HG02884 (cell line): ENCODE results near the gene USP24.
A peak's percentile ranks its signal among the peaks of the same experiment; 100 is the strongest.

Source experiments
- ATAC-seq: cut with Tn5 transposase; IDR thresholded peaks from one replicate; pipeline ENCODE4 v1.9.1; 2021; ENCODE audit warnings: mild to moderate bottlenecking, moderate library complexity; ENCODE audit not compliant: unreplicated experiment

The USP24 gene, protein sequence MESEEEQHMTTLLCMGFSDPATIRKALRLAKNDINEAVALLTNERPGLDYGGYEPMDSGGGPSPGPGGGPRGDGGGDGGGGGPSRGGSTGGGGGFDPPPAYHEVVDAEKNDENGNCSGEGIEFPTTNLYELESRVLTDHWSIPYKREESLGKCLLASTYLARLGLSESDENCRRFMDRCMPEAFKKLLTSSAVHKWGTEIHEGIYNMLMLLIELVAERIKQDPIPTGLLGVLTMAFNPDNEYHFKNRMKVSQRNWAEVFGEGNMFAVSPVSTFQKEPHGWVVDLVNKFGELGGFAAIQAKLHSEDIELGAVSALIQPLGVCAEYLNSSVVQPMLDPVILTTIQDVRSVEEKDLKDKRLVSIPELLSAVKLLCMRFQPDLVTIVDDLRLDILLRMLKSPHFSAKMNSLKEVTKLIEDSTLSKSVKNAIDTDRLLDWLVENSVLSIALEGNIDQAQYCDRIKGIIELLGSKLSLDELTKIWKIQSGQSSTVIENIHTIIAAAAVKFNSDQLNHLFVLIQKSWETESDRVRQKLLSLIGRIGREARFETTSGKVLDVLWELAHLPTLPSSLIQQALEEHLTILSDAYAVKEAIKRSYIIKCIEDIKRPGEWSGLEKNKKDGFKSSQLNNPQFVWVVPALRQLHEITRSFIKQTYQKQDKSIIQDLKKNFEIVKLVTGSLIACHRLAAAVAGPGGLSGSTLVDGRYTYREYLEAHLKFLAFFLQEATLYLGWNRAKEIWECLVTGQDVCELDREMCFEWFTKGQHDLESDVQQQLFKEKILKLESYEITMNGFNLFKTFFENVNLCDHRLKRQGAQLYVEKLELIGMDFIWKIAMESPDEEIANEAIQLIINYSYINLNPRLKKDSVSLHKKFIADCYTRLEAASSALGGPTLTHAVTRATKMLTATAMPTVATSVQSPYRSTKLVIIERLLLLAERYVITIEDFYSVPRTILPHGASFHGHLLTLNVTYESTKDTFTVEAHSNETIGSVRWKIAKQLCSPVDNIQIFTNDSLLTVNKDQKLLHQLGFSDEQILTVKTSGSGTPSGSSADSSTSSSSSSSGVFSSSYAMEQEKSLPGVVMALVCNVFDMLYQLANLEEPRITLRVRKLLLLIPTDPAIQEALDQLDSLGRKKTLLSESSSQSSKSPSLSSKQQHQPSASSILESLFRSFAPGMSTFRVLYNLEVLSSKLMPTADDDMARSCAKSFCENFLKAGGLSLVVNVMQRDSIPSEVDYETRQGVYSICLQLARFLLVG (N-terminal part only)

DNA sequence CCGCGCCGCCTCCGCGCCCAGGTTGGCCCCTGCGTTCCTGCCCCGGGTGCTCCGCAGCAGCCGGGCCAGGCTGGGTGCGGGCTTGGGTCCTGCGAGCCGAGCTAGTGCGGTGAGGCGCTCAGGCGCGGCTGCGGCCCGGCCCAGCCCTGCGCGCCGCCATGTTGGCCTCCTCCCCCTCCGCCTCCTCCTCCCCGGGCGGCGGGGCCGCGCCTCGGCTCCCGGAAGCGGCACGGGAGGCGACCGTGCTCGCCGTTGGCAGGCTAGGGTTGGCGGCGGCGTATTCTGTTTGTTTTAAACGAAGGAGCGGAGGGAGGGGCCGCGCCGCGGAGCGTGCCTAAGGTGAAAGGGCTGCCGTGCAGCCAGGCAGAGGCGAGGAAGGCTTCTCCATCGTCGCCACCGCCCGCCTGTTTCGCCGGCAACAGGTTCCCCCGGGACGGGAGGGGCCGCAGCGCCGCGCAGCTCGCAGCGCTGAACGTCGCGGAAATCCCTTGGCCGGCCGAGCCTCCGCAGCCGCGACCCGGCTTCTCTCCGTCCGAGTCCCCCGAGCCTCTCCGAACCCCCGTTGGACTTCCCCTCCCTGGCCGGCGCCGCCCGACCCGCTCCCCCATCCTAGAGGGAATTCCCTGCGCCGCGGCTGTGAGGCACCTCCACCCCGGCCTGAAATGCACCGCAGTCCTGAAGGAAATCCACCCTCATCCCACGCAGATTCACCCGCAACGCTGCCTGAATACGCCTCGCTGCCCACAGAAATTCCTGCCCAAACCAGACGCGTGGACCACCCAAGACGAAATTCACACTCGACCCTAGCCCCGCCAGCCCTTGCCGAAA, at the start of gene USP24:
TSS of gene USP24 (minus strand) at position 171 of the 828 bp plus-strand sequence. CDS start 251 bp downstream, outside the sequence.
- ATAC-seq = peak; percentile 59

DNA sequence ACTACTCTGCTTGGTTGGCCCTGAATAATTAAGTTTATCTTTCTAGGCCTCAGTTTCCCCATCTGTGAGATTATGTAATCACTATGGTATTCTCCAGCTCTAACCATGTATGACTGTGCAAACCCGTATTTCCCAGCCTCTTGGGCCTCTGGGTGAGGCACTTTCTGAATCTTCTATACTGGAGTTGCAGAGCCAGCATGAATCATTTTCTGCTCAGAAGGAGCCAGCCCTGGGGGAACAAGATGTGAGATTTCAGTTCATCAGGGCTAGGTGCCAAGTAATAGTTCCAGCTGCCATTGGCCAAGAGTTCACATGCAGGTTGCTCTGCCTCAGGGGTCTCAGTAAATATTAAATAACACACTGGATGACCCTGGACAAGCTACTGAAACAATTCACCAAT, 47.7 kb upstream of the USP24 start:
- no peak for ATAC-seq

DNA sequence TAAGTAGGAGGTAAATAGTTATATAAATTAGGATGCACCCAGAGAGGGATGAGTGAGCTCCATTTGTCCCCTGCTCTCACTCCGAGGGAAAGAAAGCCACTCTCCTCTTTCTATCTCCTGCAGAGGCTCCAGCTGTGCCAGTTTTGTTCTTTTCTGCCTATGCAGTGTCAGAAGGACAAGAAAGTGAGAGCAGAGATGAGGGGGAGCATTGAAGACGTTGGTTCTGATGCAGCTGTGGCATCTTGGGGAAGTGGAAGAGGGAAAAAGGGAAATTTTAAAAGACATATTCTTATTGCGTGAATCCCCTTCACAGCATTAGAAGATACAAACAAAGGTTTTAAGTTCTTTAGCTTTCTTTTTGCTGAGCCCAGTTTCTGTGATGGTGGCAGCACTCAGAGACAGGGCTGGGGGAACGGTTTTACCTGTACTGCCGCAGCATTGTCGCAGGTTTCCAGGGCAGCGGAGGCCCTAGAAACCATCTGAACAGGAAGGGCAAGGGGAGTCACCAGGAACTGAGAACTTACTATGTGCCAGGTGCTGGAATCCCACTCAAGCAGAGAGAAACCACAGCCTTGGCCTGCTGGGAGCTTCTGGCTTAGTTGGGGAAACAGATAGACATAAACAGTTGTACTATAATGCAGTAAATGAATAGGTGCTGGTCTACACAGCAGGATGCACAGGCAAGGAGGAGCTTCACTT, 44.9 kb upstream of the USP24 start:
- peak; percentile 30 for ATAC-seq

DNA sequence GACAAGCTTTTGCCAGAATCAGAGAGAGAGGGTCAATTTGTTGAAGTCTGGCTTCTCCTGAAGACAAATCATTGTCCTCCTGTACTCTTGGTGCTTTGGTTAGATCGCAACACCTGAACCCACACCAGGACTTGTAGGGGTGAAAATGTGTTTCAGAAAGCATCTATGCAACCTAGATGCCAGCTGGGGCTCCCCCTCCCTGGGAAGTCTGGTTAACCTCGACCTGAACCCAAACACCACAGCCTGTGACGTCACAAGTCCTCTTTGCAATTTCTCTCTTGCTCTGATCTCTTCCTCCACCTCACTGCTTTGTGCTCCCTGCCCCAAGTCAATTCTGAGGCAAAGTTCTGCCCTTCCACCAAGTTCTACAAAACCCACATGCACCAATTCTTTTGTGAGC, 42.8 kb upstream of the USP24 start:
- peak; percentile 59 for ATAC-seq

DNA sequence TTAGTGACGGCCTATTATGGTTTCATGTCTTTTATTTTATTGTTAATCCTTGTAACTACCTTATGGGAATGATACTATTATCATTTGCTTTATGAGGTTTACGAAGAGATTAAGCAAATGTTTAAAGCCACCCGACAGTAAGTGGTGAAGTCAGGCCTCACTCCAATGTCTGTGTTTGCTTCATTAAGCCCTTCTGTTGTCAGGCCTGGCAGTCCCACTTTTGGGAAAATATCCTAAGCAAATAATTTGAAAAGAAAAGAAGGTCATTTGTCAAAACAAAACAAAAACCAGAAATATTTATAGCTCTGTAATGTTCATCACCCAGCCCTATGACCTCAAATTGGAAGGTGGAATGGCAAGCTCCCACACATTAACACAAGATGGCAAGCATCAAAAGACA, 40.7 kb upstream of the USP24 start:
- ATAC-seq = no peak

DNA sequence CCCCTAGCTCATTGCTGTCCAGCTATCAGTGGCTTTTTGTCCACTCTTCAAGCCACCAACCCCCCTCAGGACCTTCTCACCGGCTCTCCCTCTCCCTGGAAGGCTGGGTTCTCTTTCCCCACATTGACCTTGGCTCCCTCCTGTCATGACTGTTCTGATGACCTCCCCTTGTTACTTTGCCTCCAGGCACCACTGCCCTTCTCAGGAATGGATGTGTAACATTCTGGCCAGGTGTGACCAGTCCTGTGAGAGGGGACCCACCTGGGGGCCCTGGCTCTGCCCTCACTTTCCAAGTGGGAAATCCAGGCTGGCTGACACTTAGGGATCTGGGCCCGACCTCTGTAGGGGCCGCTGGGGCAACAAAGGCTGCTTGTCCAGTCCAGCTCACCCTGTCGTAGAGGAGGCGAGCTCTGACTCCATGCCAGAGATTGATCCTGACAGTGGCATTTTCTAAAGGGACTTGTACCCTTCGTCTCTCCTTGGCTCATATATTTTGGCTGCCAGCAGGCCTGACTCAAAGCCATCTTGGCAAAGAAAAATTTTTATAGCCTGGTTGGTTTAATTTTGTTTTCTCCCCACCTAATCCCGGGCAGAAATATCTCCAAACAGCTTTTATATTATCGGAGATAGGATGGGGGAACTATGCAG, 37.9 kb upstream of the USP24 start:
- ATAC-seq = no peak

DNA sequence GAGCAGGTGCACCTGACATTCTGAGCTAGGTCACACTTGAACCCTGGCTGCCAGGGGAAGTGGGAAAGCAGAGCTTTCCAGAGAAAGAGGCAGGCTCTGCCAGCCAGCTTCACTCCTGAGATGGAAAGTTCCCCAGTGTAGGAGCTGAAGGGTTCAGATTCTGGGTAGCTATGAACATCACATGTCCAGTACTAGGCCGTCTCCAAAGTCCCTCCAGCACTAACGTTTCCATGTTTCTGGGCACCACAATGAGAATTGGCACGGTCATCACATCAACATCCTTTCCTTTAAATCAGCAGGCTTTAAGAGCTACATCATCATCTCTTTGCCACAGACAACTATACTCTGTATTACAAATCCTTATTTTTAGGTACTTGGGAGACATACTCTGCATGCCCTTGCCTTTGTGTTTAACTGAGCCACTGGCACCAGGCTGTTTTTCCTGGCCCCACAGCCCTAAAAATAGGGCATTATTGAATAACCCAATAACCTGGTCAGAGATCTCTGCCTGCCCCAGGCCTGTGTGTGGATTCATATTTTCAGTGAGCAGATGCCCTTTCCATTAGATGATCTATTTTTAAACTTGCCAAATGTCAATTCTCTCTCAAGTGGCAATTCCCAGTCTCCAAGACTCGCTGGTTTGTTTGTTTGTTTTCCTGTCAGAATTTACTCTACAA, 35.4 kb upstream of the USP24 start:
- no peak for ATAC-seq

DNA sequence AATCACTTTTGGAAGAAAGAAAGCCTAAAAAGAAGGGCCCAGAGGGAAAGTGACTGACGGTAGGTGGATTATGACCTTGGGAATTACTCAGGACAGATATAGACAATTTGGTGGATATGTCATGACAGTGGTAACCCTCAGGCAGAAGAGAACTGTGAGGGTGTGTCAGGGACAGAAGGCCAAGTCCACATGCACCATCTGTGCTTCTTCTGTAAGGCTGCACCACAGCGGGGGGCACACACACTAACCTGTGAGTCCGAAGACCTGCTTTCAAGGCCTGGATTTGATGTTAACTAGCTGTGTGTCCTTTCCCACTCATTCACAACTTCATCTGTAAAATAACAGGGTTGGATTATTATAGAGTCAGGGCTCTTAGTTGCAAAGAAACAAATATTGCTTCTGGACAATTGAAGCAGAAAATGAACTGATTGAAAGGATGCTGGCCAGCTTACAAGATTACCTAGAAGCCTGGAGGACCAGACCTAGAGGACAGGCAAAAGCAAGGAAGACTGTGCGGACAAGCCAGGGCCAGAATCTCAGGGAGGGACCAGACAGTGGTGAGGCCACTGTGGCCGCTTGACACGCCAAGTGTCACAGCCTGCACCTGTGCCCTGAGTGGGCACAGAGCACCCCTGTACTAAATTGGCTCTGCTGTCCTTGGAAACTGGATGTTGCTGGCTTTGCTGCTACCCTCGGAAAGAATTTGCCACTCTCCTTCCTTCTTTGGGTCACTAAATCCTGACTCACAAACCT, 34.7 kb upstream of the USP24 start:
- ATAC-seq = no peak

DNA sequence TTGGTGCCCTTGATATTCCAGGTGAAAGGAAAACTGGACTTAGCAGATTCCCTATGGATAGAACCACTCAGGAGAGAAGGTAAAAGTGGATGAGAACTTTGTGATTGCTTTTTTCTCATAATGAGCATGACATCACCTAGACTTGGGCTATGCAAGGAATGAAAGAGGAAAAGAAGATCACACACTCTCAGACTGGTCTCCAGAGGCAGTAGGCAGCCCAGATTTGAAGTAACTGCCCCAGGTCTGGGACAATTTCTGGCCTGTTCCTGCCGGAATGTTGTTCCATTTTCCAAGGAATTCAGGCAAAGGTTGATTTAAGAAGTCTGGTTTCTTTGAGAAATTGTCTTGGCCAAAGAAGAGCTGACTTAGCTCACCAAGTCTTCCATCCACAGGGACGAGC, 31.7 kb upstream of the USP24 start:
- no peak for ATAC-seq

DNA sequence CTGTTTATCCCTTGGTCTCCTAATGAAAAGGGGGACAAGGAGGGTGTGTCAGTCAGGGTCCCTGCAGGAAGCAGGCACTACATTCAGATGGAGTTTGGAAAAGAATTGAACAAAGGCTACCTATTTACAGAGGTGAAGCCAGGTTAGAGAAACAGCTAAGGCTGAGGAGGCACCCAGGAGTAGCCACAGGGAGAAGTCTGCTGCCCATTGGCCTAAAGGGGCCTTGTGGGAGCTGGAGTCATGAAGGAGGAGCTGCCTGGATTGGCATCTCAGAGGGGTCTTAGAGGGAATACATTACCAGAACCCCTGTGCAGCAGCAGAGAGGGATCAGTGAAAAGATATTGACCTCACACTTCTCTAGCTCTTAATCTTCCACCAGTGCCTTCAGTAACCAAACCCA, 31.2 kb upstream of the USP24 start:
- no peak for ATAC-seq

DNA sequence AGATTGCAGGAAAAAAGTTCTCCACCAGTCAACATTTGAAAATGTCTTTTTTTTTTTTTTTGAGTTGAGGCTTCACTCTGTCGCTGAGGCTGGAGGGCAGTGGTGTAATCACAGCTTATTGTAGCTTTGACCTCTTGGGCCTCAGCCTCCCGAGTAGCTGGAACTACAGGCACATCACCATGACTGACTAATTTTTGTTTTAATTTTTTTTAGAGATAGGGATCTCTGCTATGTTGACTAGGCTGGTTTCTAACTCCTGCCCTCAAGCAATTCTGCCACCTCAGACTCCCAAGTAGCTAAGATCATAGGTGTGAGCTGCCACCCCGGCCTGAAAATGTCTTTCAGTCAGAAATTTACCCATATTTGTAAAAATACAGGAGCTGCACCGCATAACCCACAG, 30.6 kb upstream of the USP24 start:
- ATAC-seq = no peak

DNA sequence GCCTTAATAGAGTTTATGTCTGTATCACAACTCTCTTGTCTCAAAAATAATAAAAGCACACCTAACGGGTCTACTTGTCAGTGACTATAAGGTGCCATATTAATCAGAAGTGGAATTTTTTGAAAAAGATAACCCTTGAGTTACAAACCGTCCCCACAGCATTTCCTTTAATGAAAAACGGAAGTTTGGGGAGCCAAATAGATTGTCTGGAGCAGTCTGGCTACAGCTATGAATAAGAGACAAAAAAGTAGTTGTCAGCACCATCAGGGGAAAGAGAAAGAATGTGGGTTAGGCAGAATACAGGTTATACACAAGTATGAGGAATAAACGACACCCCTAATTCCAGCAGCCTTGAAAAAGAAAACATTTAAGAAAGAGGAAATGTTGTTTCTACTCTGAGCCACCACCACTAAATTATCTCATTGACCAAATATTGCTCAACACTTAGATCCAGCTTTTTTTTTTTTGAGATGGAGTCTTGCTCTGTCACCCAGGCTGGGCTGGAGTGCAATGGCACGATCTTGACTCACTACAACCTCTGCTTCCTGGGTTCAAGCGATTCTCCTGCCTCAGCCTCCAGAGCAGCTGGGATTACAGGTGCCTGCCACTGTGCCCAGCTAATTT, 29.4 kb upstream of the USP24 start:
- ATAC-seq = no peak

DNA sequence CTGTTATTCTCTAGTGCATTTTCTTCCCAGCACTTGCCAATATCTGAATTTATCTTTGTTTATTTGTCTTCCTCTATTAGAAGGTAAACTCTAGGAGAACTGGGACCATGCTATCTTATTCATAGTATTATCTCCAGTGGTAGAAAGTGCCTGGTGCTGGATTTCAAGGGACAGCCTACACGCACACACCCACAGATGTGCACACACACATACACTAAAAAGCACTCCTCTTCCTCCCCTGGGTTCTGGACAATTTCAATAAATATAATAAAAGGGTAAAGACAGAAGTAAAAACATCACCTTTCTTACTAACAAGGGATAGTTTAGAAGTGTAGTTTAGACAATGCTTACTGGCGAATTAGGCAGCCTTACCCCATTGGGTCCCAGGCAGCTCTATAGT, 28.5 kb upstream of the USP24 start:
- ATAC-seq = no peak

DNA sequence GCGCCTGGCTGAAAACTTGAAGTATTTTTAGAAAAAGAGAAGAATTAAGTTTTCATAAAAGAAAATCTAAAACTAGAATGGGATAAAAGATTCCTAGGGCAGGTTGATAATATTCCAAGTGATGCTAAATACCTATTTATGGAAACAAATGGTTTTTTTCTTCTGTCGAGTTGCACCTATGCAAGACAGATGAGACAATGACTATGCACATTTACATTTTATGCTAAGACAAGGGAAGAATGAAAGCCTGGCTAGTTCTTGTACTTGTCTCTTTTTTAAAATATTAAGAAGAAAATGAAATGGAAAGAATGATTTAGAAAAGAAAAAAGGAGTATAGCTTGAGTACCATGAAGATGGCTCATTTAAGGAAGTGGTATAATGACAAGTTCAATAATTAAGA, 24.4 kb upstream of the USP24 start:
- no peak for ATAC-seq

DNA sequence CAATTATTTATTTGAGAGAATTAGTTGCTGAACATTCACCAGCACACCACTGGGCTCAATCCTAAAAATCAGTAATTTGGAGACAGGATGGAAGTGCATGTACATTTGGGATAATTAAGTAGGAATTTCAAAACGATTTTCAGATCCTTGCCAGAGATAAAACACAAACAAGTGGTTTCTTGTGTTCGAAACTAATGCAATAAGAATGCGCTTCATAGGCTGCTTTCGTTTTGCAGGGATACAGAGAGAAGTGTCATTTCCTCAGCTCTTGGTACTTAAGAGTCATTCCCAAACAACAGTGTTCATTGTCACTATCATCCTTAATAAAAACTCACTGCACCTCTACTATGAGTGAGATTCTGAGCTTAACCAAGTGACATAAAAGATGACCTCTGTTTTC, 20.6 kb upstream of the USP24 start:
- no peak for ATAC-seq

DNA sequence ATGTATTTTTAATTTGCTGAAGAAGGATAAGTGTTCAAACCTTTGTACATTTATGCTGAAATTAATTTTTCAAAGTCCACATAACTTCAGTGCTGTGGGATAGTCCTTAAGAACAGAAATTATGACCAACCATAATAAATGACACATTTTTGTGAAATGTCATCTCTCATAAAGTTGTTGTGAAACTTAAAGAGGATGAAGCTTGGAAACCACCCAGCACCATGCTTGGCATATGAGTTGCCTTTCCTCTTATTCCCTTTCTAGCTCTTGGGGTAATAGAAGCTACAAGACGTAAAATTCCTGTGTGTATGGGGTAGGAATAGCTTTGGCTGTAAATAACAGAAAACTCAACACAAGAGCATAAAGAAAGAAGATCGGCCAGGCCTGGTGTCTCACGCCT, 18.9 kb upstream of the USP24 start:
- ATAC-seq = no peak

DNA sequence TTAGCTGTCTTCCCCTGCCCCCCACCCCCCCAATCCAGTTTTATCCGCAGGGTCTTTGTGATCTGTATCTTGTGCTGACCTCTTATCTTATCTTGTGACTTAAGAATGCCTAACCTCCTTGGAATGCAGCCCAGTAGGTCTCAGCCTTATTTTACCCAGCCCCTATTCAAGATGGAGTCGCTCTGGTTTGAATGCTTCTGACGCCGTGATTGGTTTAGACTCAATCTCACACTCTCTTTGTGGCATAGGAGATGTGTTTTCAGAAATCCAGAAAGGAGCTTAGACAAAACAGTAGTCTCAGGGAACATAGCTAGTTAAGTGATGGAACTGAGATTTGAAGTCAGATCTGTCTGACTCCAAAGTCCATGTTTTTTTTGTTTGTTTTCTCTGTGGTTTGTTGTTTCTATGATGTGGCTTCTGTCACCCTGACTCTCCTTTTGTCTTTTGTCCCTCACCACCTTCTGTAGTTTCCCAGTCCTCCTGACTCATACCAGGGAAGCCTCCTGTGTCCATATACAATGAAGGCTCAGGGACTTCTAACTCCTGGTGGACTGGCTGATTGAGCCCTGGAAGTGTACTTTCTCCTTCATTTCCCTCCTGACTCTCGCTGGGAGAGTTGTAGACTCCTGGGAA, 18.1 kb upstream of the USP24 start:
- no peak for ATAC-seq
